ENCODE data around the gene PAQR7. TPM values are rescaled to one million over a fixed set of nuclear protein-coding genes. Genes with fewer than 3 reads are reported as not detected.

Gene PAQR7
- total and polyA plus RNA-seq, 2 experiments from 2014 or later: 4.0 to 5.2 TPM

GRCh38 chr1:25813734-25814471 is 61.6 kb downstream of the PAQR7 start:
- DNase-seq (ENCODE audit: low spot score) (no peak), ATAC-seq (no peak)
- Histone ChIP-seq H3F3A (replicated peaks; ENCODE audit: low read depth) (peaks cover 2% of the 10 kb centered on the region; the same call in 1 of the 2 replicates), H3K27me3 (ENCODE audit: insufficient read depth) (no peaks in the 10 kb centered on the region), H3K36me3 (ENCODE audit: insufficient read depth) (no peaks in the 10 kb centered on the region), H2AFZ (no peak overlapping the region), H3K79me2 (replicated peaks; ENCODE audit: insufficient read depth) (no peaks in the 10 kb centered on the region), H4K20me1 (replicated peaks; ENCODE audit: insufficient read depth) (no peaks in the 10 kb centered on the region), H3K9me2 (ENCODE audit: insufficient read depth) (no peaks in the 10 kb centered on the region), H3K27ac (ENCODE audit: low read depth) (no peak overlapping the region), H3K4me3 (no peak overlapping the region), H3K4me2 (no peak overlapping the region), H3K4me1 (ENCODE audit: insufficient read depth) (peaks cover 13% of the 10 kb centered on the region)
- Mint-ChIP-seq H3K27me3 (ENCODE audit: insufficient read depth, low read depth, poor library complexity) (peaks cover 24% of the 10 kb centered on the region), H3K4me1 (peaks cover 16% of the 10 kb centered on the region), H3K9me3 (no peaks in the 10 kb centered on the region), H3K27ac (no peak overlapping the region), H3K4me3 (no peak overlapping the region), H3K36me3 (ENCODE audit: low read depth) (peaks cover 14% of the 10 kb centered on the region; the same call in 2 of the 3 replicates)
- peak in 1 of 2 experiments; percentile 30; a peak in 2 of 4 replicates for TF ChIP-seq CTCF (conservative IDR thresholded peaks at IDR 0.05; ENCODE audit: low read depth in 2 of 2)
- no peak for TF ChIP-seq ZNF462 (CRISPR knock-in tag; IDR thresholded peaks at IDR 0.05)

Data from GM23338 (cell line).